HG03103 (cell line): Measurements from ENCODE around the gene LOXL4.
"Not testable (repeated sequence)": the region's sequence is repeated elsewhere in the genome, so short reads cannot be mapped to it uniquely, and the experiment has no call there.

Experiments
- ATAC-seq: cut with Tn5 transposase; IDR thresholded peaks from one replicate; pipeline ENCODE4 v1.9.1; 2021; ENCODE audit warnings: low read depth; ENCODE audit not compliant: unreplicated experiment

The LOXL4 gene

GRCh38 chr10:98248018-98248417, 20.0 kb downstream of the LOXL4 start:
- ATAC-seq: no peak

- no peak for ATAC-seq
These were observed 20.8 kb downstream of the LOXL4 start for GRCh38 chr10:98246911-98247805.

DNA sequence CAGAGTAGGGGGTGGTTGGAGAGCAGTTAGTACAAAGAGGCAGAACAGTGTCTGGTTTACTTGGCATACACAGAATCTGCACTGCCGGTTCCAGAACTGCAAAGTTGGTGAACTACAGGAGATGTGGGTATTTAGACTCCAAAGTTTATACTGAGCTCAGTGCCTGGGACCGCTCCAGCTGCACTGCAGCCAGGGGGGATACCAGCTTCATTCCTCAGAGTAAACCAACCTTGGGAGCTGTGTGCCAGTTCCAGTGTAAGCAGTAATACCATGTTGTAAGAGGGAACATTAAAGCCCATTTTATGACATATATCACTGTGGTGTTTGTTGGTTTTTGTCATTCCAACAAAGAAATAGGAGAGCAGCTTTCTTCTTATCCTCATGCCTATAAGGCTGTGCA, 23.4 kb downstream of the LOXL4 start:
- ATAC-seq: no peak

- ATAC-seq: no peak
These were observed 23.9 kb downstream of the LOXL4 start for GRCh38 chr10:98244141-98244540.

DNA sequence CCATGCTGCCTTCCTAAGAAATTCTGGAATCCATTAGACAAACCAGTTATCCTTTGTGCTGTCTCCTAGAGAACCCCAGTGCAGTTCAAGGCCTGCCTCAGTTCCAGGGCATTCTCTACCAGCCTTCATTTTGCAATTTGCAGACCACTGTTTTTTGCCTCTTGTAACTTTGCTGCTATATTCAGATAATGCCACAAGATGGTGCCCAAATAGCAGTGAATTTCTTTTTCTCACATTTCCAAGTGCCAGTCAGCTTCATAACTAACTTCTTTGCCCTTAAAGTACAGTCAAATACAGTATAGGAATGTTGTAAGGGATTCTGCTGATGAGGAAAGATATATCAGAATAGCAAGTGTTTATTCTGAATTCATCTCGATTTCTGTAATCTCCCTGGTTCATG, 25.2 kb downstream of the LOXL4 start:
- ATAC-seq: no peak

GRCh38 chr10:98240524-98240923, 27.5 kb downstream of the LOXL4 start:
- ATAC-seq: no peak

DNA sequence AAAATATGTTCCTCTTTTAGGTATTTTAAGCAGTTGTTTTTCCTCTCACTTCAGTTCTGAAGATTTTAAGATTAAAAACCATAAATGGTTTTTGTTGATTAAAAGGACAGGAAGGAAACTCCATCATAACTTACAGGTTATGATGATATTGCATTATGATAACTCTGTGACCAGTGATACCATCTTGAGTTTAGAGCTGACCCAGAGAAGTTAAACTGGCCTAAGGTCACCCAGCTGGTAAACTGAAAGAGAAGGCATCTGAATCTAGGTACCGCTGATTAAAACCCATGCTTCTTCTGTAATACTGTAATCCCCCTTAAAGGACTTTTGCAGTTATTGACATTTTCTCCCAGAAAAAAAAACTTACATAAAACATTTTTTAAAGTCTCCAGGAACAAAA, 29.6 kb downstream of the LOXL4 start:
- no peak for ATAC-seq

- no peak for ATAC-seq
These were observed 31.1 kb downstream of the LOXL4 start for GRCh38 chr10:98236862-98237261.

GRCh38 chr10:98235846-98236245, 32.1 kb downstream of the LOXL4 start:
- ATAC-seq: no peak

DNA sequence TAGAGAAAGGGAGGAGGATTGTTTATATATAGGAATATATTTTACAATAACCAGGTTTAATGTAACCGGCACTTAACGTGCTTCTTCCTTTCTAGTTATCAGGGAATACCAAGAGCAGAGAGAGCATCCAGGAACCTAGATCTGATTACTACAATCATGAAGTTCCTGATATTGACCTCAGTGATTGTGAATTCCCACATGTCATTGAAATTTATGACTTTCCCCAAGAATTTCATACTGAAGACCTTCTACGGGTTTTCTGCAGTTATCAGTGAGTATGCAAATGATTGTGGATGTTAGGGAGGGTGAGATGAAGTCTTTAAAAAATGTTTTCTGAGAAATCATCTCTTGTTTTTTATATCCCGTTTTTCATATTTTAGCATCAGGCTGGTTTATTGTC, 36.6 kb downstream of the LOXL4 start:
- ATAC-seq: no peak

GRCh38 chr10:98228266-98228665, 39.7 kb downstream of the LOXL4 start:
- ATAC-seq: not testable (repeated sequence)

GRCh38 chr10:98227713-98228112, 40.3 kb downstream of the LOXL4 start:
- not testable (repeated sequence) for ATAC-seq

DNA sequence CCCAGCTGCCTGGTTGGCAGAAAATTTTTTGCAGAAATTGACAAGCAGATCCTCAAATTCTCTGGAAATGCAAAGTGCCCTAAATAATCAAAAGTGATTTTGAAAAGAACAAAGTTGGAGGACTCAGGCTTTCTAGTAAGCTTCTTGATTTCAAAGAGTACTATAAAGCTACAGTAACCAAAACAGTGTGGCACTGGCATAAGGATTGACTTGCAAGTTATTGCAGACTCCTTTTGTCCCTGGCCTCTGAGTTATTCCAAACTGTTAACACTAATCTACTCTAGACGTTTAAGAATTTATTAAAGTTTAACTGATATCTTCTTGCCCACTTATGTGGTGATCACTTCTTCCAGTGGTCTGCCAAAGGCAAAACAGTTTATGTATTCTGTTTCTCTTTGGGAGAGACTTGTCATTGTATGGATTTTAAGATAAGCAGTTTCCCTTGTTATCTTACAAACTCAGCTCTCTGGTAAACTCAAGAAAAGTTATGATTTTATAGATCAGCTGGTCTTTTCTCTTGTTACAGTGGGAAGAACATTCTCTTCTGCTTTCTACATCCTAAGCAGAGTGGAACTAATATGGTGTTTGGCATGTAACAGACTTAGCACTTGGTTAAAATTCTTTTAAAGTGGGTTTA, 41.4 kb downstream of the LOXL4 start:
- no peak for ATAC-seq

DNA sequence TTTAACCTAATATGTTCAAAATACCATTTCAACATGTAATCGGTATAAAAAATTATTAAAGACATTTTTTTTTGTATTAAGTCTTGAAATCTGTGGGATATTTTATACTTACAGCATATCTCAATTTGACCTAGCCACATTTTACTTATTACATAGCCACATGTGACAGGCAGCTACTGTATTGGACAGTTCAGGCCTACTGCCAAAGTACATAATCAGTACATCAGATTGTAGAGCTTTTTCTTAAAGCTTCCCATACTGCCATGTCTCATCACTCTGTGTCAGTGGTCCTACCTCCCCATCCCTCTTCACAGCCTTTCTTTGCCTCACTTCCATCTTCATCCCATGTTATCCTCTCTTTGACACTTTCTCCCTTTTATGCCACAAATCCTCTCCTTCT, 43.0 kb downstream of the LOXL4 start:
- no peak for ATAC-seq

- ATAC-seq: no peak
These were observed 43.5 kb downstream of the LOXL4 start for GRCh38 chr10:98224509-98224908.

- no peak for ATAC-seq
These were observed 44.1 kb downstream of the LOXL4 start for GRCh38 chr10:98223874-98224273.

- ATAC-seq: no peak
These were observed 50.2 kb downstream of the LOXL4 start for GRCh38 chr10:98217801-98218200.

DNA sequence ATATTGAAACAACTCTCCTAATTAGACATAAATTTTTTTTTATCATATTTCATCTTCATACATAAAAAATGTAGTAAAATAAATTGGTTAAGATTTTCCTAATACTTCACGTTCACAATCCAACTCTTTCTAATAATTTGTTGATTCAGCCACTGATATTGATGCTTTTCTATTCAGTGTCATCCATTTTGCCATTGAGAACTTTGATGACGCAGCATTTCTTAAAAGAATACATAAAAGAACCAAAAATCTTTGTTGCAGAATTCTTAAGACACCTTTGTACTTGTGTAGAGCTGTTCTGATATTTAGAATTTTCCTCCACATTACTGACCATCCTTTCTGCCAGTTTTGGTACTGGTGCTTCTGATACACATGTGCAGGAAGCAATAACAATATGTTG, 52.6 kb downstream of the LOXL4 start:
- no peak for ATAC-seq

- no peak for ATAC-seq
These were observed 54.3 kb downstream of the LOXL4 start for GRCh38 chr10:98213740-98214139.

DNA sequence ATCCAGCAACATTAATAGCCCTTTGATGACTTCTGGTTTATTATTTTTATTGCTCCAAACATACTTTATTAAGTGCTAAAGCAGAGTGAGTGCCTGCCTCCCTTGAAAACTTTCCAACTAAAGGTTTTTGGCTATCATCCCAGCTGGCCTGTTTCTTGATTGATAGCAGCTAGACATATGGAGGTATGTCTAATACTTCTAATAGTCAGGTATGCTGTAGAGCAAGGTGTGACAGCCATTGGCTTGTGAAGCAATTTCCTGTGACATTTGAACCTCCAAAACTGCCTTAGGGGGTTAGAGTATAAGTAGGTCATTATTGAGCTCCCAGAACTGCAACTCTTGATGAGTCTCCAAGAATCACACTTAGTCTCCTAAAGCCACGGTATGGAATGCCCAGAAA, 55.8 kb downstream of the LOXL4 start:
- no peak for ATAC-seq

DNA sequence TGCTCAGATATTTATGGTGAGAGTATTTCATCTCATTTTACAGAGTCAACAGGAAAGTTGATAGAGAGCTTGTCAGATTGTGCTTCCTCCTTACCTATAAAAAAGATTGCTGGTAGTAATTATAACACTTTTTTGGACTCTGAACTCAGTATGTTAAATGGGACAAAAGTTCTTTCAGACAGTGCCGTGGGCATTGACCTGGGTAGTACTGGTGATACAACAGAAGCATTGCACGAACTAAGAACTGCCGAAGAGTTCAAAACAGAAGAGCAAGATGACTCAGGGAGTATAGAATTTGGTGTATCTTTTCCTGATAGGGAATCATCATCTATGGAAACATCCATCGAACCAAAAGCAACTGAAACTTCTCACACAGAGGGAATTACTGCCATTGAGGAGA, 58.6 kb downstream of the LOXL4 start:
- no peak for ATAC-seq

- no peak for ATAC-seq
These were observed 59.1 kb downstream of the LOXL4 start for GRCh38 chr10:98208925-98209324.
